MG63 (cell line): ENCODE measurements around the gene ALDOC. TPM values are rescaled to one million over a fixed set of nuclear protein-coding genes. Genes with fewer than 3 reads are reported as not detected.
"Not testable (repeated sequence)": the region's sequence is repeated elsewhere in the genome, so short reads cannot be mapped to it uniquely, and the experiment has no call there.

ENCODE experiments used
- DNase-seq: peaks from one replicate; pipeline ENCODE4 v3.0.0-alpha.2; 2020
- H3K27me3 ChIP-seq: fragments of 250-450 bp; sonication (Bioruptor Pico); 2 replicates; pipeline ENCODE4 v1.5.1; 2020; ENCODE audit warnings: mild to moderate bottlenecking, moderate library complexity
- H3K36me3 ChIP-seq: fragments of 250-450 bp; sonication (Bioruptor Pico); 2 replicates; pipeline ENCODE4 v1.5.1; 2020; ENCODE audit warnings: mild to moderate bottlenecking, moderate library complexity
- H3K4me3 ChIP-seq: fragments of 250-450 bp; sonication (Bioruptor Pico); 2 replicates; pipeline ENCODE4 v1.5.1; 2020; ENCODE audit warnings: mild to moderate bottlenecking, moderate library complexity
- H3K9me3 ChIP-seq: fragments of 250-450 bp; sonication (Bioruptor Pico); 2 replicates; pipeline ENCODE4 v1.5.1; 2020; ENCODE audit warnings: mild to moderate bottlenecking, moderate library complexity
- total RNA-seq: library from RNA; depleted of rRNA; stranded (reverse); fragments of >200 nt; shearing (Covaris generic); gene quantifications from 2 replicates; pipeline ENCODE4 v1.2.3, GENCODE V29; 2014; ENCODE audit warnings: low replicate concordance; rRNA removed

The ALDOC gene
- total RNA-seq: 1.1 TPM in 1 of 2 replicates, not detected in the other

DNA sequence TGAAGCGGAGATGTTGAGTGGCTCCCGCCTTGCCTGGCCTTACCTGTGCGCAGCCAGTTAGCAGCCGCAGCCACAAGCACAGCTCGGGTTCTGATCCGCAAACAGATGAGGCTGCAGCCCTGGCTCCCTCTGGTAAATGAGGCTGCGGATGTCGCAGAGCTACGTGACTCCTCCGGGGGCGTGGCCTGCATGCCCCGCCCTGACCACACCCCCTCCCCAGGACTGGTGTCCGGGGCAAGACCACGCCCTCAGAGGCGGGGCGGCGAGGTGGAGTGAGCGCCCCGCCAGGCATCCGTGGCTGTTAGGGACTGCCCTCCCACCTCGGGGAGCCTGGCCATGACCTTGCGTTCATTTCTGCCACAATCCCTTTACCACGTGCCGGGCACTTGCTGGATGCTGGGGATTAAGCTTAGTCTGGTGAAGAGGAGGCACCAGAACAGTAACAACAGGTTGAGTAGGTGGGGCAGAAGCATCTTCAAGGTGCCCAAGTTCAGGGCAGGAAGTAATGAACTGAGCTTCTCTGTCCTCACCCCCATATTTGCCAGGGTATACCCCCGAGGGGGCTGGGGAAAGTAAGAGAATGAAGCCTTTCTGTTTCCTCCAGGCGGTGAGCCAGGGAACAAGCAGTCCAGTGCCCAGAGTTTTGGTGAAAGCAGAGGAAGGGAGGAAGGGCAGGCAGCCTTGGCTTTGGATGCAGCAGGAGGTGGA, at the start of gene ALDOC:
ALDOC (minus strand) TSS at position 138 of the 708 bp plus-strand sequence. CDS start 1,363 bp downstream, outside the sequence.
- Histone ChIP-seq H3K4me3 (no peak within 1 kb of the TSS), H3K27me3 (no peaks in the 10 kb centered on the region)

DNA sequence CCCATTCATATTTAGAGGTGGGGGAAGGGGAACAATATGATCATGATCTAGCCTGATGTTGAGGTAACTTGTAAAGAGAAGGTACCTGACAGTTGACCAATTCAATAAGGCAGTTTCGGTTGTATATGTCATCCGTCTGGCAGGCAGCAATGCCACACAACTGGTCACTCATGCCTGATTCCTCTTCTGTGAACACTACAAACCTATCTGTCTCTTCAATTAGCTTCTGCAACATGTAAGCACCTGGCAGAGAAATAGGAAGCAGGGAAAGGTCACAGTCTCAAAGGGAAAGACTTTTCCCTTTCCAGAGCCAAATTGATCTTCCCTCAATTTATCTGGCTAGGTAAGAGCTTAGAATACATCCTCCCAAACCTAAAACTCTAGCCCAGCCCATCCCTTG, 47.5 kb upstream of the ALDOC start:
- H3K9me3 ChIP-seq: no peaks in the 10 kb centered on the region
- DNase-seq: no peak
- H3K4me3 ChIP-seq: no peak overlapping the region
- H3K36me3 ChIP-seq: peaks cover 91% of the 10 kb centered on the region
- no peaks in the 10 kb centered on the region for H3K27me3 ChIP-seq

More for the DNA sequence above, at the start of gene ALDOC:
- H3K9me3 ChIP-seq: no peaks in the 10 kb centered on the region
- peak; percentile 57 for DNase-seq
- H3K36me3 ChIP-seq: peaks cover 60% of the 10 kb centered on the region

DNA sequence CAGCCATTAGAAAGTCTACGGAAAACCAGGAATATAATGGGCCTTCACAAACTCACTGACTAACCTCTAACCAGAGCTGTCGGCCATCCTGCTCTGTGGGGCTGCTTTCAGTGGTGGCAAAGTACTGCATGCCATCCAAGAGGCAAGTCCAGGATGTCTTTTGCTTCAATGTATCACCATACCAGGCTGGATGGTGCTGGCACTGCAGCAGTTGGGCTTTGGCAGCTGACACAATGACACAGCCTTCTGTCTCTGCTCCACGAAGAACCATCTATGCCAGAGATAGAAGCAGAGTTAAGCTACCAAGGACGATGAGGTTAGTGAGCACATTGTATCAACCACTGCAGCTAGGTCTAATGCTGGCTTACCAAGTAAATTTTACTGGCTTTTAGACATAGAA, 47.0 kb upstream of the ALDOC start:
- peaks cover 95% of the 10 kb centered on the region for H3K36me3 ChIP-seq
- H3K4me3 ChIP-seq: no peak overlapping the region
- no peaks in the 10 kb centered on the region for H3K9me3 ChIP-seq
- H3K27me3 ChIP-seq: no peaks in the 10 kb centered on the region
- DNase-seq: no peak

DNA sequence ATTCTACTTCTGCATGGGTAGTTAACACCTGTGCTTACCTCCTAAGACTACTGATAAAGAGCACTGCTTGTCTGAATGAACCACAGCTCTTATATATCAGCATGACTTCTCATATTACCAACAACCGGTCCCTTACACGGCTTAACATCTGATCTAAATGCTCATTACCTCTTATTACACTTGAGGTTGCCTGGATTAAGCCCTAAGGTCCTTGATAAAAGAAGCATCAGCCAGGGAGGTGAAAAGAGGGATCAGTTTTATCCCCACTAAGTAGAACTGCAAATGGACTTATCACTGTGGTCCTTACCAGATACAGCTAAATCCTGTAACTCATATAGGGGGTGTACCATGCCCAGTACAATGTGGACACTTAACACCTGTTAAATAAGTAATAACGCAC, 45.5 kb upstream of the ALDOC start:
- H3K36me3 ChIP-seq: peaks cover 92% of the 10 kb centered on the region
- no peak overlapping the region for H3K4me3 ChIP-seq
- no peak for DNase-seq
- H3K27me3 ChIP-seq: no peaks in the 10 kb centered on the region
- H3K9me3 ChIP-seq: no peaks in the 10 kb centered on the region

DNA sequence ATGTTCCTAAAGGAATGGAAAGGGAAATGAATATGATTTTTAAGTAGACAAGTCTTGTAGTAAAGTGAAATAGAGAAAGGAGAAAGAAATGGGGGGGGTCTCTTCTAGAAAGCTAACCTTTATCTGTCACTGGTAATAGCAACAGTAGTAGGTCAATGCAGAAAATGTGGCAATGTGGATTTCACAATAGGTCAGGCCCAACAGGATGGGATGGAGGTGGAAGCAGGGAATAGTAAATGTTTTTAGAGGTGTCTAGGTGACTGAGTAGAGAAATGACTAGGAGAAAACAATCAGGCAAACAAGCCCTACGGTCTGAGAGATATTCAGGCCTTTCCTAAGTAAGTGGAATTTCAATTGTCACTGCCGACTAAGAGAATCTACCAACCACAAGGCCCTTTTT, 43.3 kb upstream of the ALDOC start:
- Histone ChIP-seq H3K4me3 (no peak overlapping the region), H3K9me3 (no peaks in the 10 kb centered on the region), H3K27me3 (no peaks in the 10 kb centered on the region), H3K36me3 (peaks cover 97% of the 10 kb centered on the region)
- no peak for DNase-seq

DNA sequence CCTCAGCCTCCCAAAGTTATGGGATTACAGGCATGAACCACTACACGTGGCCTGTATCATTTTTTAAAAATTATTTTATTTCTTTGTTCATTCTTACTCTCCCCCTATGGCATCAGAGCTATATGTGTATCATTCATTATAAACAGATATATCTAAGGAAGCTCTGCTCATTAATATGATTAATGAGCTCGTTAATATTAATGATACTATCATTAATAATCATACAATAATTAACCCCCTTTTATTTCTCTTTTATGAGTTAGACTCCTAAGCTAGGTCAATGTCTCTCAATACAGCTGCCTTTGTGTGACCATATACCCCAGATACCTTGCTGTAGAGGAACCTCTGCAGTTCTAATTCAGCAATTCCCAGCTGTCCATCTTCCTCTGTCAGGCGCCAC, 41.8 kb upstream of the ALDOC start:
- Histone ChIP-seq H3K36me3 (peaks cover 95% of the 10 kb centered on the region), H3K27me3 (no peaks in the 10 kb centered on the region)

DNA sequence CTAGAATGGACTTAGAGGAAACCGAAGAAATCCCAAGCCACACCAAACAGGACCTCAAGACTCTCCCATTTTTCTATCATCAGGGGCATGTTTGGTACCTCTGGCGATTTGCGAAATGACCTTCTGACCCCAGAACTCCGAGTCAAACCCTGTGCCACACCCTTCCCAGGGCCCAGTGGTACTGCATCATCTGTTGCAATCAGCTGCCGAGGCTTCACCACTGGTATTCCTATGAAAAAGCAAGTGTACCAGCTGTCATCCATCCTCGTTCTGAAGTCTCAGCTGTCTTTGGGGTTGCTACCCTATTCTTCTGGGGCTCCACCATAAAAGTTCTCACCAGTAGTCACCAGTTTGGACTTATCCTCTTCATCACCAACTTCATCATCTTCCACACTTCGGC, 39.6 kb upstream of the ALDOC start:
- H3K36me3 ChIP-seq: peaks cover 95% of the 10 kb centered on the region

More for the DNA sequence above, 41.8 kb upstream of the ALDOC start:
- no peak for DNase-seq
- Histone ChIP-seq H3K9me3 (no peaks in the 10 kb centered on the region), H3K4me3 (no peak overlapping the region)

DNA sequence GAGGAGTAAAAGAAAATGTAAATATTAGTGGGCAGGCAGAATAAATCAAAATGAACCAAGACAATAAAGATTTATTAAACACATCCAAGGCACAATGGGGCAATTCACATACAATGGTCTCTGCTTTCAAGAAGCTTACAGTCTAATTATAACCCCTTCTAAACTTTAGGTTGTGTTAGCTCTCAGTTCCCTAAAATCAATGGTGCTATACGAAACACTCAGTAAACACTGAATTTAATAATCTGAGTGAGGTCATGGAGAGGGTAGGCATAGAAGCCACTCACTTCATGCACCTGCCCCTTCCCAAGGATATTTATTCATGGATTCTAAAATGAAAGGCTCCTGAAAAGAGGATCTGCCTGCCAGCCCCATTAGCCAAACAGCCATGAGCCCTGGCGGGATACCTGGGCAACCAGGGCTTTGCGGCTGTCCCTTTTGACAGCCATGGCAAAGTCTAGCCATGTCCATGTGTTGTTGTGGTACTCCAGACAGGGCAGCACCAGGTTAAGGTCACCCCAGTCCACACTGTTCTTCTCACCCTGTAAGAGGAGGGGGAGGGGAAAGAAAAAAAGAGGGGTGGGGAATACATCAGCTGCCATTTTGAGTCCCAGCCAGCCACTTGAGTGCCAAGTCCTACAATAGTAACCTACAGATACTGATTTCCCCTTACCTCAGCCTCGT, 38.7 kb upstream of the ALDOC start:
- H3K4me3 ChIP-seq: no peak overlapping the region
- no peak for DNase-seq
- peaks cover 95% of the 10 kb centered on the region for H3K36me3 ChIP-seq

More for the DNA sequence above, 39.6 kb upstream of the ALDOC start:
- H3K4me3 ChIP-seq: no peak overlapping the region
- no peak for DNase-seq
- no peaks in the 10 kb centered on the region for H3K9me3 ChIP-seq
- H3K27me3 ChIP-seq: no peaks in the 10 kb centered on the region

DNA sequence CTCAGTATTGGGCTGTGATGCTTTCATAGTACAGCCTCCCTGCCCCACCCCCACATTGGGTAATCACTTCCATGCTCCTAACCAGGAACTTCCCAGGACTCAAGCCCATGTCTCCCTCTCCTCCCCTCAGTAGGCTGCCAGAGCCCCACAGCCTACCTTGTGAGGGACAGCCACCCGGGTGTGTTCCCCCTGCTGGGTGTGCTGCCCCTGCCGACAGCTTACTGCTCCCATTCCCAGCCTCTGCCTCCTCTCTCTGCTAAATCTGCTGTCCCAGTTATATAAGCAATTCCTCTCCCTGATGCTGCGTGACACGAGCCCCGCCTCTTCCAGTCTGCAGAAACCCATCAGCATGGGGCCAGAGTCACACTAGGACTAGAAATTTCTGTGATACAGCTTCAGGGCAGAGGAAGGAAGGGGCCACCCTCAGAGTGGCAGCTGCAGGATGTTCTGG, 37.3 kb upstream of the ALDOC start, which contains the start of gene RSKR:
RSKR (minus strand) TSS at position 255 of the 451 bp plus-strand sequence; CDS start at position 231, 24 bp downstream.
- no peaks in the 10 kb centered on the region for H3K9me3 ChIP-seq
- H3K27me3 ChIP-seq: no peaks in the 10 kb centered on the region
- no peak for DNase-seq
- peaks cover 81% of the 10 kb centered on the region for H3K36me3 ChIP-seq
- no peak within 1 kb of the TSS for H3K4me3 ChIP-seq

More for the DNA sequence above, 38.7 kb upstream of the ALDOC start:
- H3K27me3 ChIP-seq: no peaks in the 10 kb centered on the region
- H3K9me3 ChIP-seq: no peaks in the 10 kb centered on the region

DNA sequence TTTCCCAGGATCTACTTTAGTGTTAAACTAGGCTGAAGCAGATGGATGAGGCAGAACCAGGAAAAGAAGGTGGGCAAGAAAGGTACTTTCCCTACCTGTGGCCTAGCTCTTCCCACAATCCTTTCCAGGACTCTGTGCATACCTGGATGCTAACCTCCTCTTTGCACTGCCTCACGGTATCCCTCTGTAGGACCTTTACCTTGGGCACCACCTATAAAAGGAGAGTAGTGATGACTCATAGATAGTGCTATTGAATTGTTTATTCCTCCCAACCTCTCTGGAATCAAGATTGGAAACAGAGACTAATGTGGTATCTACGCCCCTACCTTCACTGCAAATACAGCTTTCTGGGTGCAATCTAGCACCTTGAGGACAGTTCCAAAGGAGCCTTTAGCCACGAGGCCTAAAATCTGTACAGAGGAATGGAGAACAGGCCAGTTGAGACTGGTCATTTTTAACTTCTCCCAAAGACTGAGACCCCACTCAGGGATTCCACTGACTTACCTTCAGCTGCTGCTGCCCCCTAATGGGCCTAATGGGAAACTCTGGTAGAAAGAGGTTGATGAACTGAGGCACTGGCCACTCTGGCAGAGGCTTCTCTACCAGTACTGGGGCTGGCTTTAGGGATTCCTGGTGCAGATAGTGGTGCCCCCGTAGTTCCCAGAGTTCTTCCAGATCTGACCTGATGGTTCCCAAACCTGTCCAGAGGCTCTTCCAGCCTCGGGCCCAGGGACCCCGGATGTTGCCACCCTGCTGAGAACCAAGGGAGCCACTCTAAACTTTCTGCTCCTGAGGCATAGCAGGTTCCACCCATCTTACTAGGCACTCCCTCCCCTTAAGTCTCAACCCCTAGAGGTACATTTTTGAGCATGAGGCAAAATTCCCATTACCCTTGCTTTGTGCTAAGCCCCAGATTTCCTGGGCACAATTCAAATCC, 36.5 kb upstream of the ALDOC start:
- DNase-seq: no peak
- Histone ChIP-seq H3K9me3 (no peaks in the 10 kb centered on the region), H3K36me3 (peaks cover 78% of the 10 kb centered on the region), H3K27me3 (no peaks in the 10 kb centered on the region), H3K4me3 (no peak overlapping the region)

DNA sequence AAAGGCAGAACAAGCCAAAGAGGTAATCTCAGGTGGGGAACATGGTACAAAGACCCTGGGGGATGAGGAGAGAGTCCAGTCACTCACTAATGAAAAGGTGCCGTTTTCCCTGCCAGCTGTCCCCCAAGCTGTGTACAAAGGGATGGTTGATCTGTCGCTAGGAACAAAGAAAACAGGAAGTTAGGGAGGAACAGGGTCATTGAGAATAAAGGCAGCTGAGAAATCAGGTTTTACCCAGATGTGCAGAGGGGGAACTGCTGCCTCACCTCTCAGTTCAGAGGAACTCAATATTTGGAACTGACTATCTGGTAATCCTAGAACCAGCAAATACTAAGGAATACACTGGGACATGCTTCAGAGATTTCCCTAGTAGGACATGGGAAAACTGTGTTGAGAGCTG, 35.8 kb upstream of the ALDOC start:
- no peak for DNase-seq
- Histone ChIP-seq H3K36me3 (peaks cover 79% of the 10 kb centered on the region), H3K9me3 (no peaks in the 10 kb centered on the region), H3K4me3 (no peak overlapping the region), H3K27me3 (no peaks in the 10 kb centered on the region)

DNA sequence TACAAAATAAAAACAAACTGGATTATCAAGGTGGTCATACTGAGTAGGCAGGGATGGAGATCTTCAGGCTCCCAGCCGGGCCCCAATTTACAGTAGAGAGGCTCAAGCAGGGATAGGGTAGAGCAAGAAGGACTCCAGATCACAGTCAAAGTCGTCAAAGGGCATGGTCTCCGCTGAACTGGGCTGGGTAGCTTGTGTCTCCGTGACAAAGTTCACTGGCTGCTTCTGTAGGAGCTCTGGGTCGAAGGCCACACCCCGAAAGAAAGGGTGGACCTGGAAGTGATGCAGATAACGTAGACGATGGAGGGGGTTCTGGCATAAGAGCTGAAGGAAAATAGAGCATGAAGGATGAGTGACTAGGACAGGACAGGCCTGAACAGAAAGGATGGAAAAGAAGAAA, 33.7 kb upstream of the ALDOC start:
- Histone ChIP-seq H3K36me3 (peaks cover 71% of the 10 kb centered on the region), H3K27me3 (no peaks in the 10 kb centered on the region), H3K9me3 (no peaks in the 10 kb centered on the region), H3K4me3 (no peak overlapping the region)
- no peak for DNase-seq

DNA sequence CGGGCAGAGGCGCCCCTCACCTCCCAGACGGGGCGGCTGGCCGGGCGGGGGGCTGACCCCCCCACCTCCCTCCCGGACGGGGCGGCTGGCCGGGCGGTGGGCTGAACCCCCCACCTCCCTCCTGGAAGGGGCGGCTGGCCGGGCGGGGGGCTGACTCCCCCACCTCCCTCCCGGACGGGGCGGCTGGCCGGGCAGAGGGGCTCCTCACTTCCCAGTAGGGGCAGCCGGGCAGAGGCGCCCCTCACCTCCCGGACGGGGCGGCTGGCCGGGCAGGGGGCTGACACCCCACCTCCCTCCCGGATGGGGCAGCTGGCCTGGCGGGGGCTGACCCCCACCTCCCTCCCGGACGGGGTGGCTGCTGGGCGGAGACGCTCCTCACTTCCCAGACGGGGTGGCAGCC, 27.3 kb upstream of the ALDOC start:
- H3K27me3 ChIP-seq, H3K9me3 ChIP-seq, H3K4me3 ChIP-seq, DNase-seq: not testable (repeated sequence)
- H3K36me3 ChIP-seq: peaks cover 25% of the 10 kb centered on the region

DNA sequence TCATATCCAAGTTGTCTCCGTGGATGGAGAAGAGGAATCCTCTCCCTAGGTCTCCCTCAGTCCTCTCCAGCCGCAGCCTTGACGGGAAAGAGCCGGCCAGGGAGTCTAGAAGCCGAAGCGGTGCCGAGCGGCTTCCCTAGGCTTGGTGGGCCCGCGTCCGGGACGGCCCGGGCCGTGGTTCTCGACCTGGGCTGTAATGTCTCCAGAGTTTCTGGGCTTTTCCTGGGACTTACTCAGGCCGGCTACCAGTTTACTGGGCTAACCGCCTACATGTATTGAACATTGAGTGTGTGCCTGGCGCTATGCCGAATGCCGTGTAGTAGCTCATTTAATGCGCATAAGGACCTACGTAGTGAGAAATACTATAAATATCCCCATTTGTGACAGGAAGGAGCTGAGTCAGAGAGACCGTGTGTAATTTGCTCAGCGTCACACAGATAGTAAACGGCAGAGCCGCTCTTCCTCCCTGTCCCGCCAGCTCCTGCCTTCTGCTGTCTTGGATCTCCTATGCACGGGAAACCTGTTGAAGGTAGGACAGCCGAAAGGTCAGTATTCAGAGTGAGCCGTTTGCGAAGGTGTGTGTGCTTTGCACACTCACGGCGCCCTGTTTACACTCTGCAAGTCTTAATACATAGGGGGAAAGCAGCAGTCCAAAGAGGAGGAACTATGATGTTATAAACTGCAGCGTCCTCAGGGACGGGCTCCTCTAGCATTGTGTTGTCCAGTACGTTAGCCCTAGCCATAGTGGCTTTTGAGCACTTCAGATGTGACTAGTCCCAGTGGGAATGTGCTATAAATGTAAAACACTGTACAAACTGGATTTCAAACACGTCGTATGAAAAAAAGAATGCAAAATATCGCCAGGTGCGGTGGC, 22.9 kb upstream of the ALDOC start:
- peak overlapping the region; percentile 93 for H3K4me3 ChIP-seq
- peak; percentile 87 for DNase-seq
- no peaks in the 10 kb centered on the region for H3K9me3 ChIP-seq
- H3K27me3 ChIP-seq: no peaks in the 10 kb centered on the region
- peaks cover 36% of the 10 kb centered on the region for H3K36me3 ChIP-seq

DNA sequence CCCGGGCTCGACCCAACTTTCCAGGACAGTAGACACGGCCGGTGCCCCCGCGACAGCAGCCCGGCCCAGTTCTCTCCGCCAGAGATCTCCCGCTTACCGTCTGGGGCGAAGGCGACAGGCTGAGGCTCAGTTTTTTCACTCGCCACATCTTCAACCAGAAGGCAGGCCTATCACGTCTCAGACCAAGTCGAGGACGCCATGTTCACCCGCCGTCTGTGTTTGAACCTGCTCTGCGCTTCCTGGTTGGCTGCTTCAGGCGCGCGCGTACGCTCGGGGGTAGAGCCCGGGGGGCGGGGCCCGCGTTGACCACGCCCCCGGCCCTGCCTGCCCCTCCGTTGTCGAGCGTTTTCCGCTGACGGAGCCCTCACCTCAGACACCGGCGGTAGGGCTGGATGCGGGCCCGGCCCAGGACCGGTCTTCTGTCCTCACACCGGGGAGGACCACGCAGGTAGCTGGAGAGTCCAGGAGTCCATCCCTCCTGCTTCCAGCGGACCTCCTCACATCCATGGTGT, 22.2 kb upstream of the ALDOC start, which contains the start of gene SPAG5:
SPAG5 (minus strand) TSS at position 227 of the 512 bp plus-strand sequence; CDS start at position 148, 79 bp downstream.
- no peaks in the 10 kb centered on the region for H3K9me3 ChIP-seq
- peak within 1 kb of the TSS; percentile 93 for H3K4me3 ChIP-seq
- H3K27me3 ChIP-seq: no peaks in the 10 kb centered on the region
- DNase-seq: peak; percentile 94
- peaks cover 42% of the 10 kb centered on the region for H3K36me3 ChIP-seq
